ENCODE results near the gene NPC2. TPM values are rescaled to one million over a fixed set of nuclear protein-coding genes. Genes with fewer than 3 reads are reported as not detected.

The NPC2 gene
- total RNA-seq, 1 donor: 266 TPM

DNA sequence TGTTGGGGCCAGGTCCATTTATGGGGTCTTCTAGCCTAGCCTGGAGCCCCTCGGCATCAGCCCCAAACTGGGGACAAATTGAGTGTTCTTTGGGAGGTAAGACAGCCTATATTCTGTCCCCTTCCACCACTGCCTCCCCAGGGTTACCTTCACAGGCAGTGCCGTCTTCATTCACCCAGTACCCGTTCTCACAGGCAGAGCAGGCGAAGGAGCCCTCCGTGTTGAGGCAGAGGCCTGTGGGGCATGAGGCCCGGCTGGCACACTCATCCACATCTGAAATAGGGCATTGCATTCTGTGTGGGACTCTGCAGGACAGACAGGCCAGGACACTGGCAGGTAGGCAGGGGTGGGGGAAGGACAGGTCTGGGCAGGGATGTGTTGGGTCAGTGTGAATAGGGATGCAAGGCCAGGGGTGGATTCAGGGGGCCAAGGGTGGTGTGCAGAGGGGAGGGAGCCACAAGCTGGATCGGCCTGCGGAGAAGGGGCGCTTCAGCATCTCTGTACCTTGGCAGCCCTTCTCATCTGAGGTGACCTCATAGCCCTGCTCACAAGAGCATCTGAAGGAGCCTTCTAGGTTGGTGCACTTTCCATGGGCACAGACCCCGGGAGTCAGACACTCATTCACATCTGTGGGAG is 16.6 kb upstream of the NPC2 start:
- H3K9me3 ChIP-seq (ENCODE audit: low read depth, low read length): no peaks in the 10 kb centered on the region
- no peak overlapping the region for H3K4me2 ChIP-seq (ENCODE audit: insufficient read depth, low read length)
- H3K4me3 ChIP-seq (ENCODE audit: insufficient read depth, low read length): no peak overlapping the region
- H3K27ac ChIP-seq (ENCODE audit: low read depth, low read length): peak overlapping the region; percentile 87
- no peak overlapping the region for H2AFZ ChIP-seq (ENCODE audit: low read length)
- no peaks in the 10 kb centered on the region for H4K20me1 ChIP-seq (ENCODE audit: insufficient read depth, low read length)
- H3K4me1 ChIP-seq (ENCODE audit: insufficient read depth, low read length): peaks cover 44% of the 10 kb centered on the region
- no peaks in the 10 kb centered on the region for H3K79me2 ChIP-seq (ENCODE audit: insufficient read depth, low read length)
- peaks cover 89% of the 10 kb centered on the region for H3K36me3 ChIP-seq (ENCODE audit: insufficient read depth, low read length)
- TF ChIP-seq, protein P1, sequence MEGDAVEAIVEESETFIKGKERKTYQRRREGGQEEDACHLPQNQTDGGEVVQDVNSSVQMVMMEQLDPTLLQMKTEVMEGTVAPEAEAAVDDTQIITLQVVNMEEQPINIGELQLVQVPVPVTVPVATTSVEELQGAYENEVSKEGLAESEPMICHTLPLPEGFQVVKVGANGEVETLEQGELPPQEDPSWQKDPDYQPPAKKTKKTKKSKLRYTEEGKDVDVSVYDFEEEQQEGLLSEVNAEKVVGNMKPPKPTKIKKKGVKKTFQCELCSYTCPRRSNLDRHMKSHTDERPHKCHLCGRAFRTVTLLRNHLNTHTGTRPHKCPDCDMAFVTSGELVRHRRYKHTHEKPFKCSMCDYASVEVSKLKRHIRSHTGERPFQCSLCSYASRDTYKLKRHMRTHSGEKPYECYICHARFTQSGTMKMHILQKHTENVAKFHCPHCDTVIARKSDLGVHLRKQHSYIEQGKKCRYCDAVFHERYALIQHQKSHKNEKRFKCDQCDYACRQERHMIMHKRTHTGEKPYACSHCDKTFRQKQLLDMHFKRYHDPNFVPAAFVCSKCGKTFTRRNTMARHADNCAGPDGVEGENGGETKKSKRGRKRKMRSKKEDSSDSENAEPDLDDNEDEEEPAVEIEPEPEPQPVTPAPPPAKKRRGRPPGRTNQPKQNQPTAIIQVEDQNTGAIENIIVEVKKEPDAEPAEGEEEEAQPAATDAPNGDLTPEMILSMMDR (IDR thresholded peaks at IDR 0.05; ENCODE audit: extremely low read depth, low read depth, low read length): no peak
- H3K27me3 ChIP-seq (ENCODE audit: insufficient read depth, low read length): no peaks in the 10 kb centered on the region
- DNase-seq (ENCODE audit: insufficient read length, low spot score, missing footprints): no peak

DNA sequence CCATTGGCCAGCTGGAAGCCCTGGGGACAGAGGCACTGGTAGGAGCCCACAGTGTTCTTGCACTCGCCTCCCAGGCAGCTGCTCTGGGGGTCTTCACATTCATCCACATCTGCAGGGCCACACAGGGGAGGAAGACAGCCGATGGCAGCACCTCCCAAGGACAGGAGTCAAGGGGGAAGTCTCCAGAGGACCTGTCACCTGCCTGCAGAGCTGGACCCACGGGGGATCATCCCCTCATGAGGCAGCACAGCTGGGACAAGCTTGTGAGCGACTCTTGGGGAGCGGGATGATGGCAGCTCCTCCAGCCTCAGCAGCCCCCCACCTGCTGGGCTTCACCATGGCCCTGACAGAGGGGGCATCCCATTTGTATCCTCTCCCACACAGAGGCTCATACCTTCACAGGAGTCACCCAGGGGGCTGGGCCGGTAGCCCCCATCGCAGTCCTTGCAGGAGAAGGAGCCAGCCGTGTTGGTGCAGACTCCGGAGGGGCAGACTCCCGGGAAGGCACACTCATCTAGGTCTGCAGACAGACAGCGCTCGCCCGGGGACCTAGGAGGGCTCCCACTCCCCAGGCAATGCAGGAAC is 15.8 kb upstream of the NPC2 start:
- Histone ChIP-seq H3K4me1 (ENCODE audit: insufficient read depth, low read length) (peaks cover 36% of the 10 kb centered on the region), H3K36me3 (ENCODE audit: insufficient read depth, low read length) (peaks cover 94% of the 10 kb centered on the region), H3K27ac (ENCODE audit: low read depth, low read length) (peak overlapping the region; percentile 87), H3K4me2 (ENCODE audit: insufficient read depth, low read length) (no peak overlapping the region), H3K27me3 (ENCODE audit: insufficient read depth, low read length) (no peaks in the 10 kb centered on the region), H3K4me3 (ENCODE audit: insufficient read depth, low read length) (no peak overlapping the region), H2AFZ (ENCODE audit: low read length) (no peak overlapping the region), H4K20me1 (ENCODE audit: insufficient read depth, low read length) (no peaks in the 10 kb centered on the region), H3K9me3 (ENCODE audit: low read depth, low read length) (no peaks in the 10 kb centered on the region), H3K79me2 (ENCODE audit: insufficient read depth, low read length) (no peaks in the 10 kb centered on the region)
- DNase-seq (ENCODE audit: insufficient read length, low spot score, missing footprints): no peak
- TF ChIP-seq, protein P1 (IDR thresholded peaks at IDR 0.05; ENCODE audit: extremely low read depth, low read depth, low read length): no peak

DNA sequence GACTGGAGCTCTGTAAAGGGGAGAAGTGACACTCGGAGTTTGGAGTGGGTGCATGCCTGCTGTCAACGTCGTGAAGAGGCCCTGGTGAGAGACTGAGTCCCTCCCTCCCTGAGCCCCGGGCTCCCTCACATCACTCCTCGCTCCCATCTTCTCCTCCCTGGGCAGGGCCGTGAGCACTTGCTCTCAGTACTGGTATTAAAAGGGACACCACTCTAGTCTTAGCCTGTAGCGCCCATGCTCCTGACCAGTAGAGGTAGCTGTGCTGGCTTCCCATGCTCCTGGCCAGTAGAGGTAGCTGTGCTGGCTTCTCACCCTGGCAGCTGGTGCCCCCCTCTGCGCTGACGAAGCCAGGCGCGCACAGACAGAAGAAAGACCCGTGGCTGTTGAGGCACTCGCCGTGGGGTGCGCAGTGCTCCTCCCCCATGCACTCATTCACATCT is 15.2 kb upstream of the NPC2 start:
- peak; percentile 88 for DNase-seq (ENCODE audit: insufficient read length, low spot score, missing footprints)
- peaks cover 95% of the 10 kb centered on the region for H3K36me3 ChIP-seq (ENCODE audit: insufficient read depth, low read length)

DNA sequence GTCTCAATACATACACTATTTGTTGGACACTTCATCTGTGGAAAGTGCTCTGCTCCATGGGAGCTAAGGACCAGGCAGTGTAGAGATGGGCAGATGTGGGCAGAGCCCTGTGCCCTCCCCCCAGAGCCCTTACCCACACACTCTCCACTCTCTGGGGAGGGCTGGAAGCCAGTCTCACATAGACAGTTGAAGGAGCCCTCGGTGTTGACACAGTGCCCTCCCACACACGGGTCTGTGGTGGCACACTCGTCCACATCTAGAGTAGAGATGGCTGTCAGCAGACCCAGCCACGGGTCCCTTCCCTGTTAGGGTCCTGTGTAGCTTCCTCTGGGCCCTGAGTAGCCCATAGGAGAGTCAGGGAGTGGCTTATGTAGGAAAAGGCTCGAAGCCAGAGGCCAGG is 14.7 kb upstream of the NPC2 start:
- Histone ChIP-seq H3K4me3 (ENCODE audit: insufficient read depth, low read length) (no peak overlapping the region), H3K27ac (ENCODE audit: low read depth, low read length) (peak overlapping the region; percentile 49), H2AFZ (ENCODE audit: low read length) (no peak overlapping the region), H3K4me2 (ENCODE audit: insufficient read depth, low read length) (no peak overlapping the region), H3K27me3 (ENCODE audit: insufficient read depth, low read length) (no peaks in the 10 kb centered on the region), H3K4me1 (ENCODE audit: insufficient read depth, low read length) (peaks cover 27% of the 10 kb centered on the region), H3K36me3 (ENCODE audit: insufficient read depth, low read length) (peaks cover 95% of the 10 kb centered on the region), H3K9me3 (ENCODE audit: low read depth, low read length) (no peaks in the 10 kb centered on the region), H3K79me2 (ENCODE audit: insufficient read depth, low read length) (no peaks in the 10 kb centered on the region), H4K20me1 (ENCODE audit: insufficient read depth, low read length) (peaks cover 3% of the 10 kb centered on the region)
- no peak for DNase-seq (ENCODE audit: insufficient read length, low spot score, missing footprints)
- TF ChIP-seq, protein P1 (IDR thresholded peaks at IDR 0.05; ENCODE audit: extremely low read depth, low read depth, low read length): no peak

More for the DNA sequence above, 15.2 kb upstream of the NPC2 start:
- Histone ChIP-seq H3K4me1 (ENCODE audit: insufficient read depth, low read length) (peaks cover 32% of the 10 kb centered on the region), H3K4me2 (ENCODE audit: insufficient read depth, low read length) (no peak overlapping the region), H4K20me1 (ENCODE audit: insufficient read depth, low read length) (no peaks in the 10 kb centered on the region), H3K79me2 (ENCODE audit: insufficient read depth, low read length) (no peaks in the 10 kb centered on the region), H3K4me3 (ENCODE audit: insufficient read depth, low read length) (no peak overlapping the region), H3K27me3 (ENCODE audit: insufficient read depth, low read length) (no peaks in the 10 kb centered on the region), H3K9me3 (ENCODE audit: low read depth, low read length) (no peaks in the 10 kb centered on the region), H2AFZ (ENCODE audit: low read length) (no peak overlapping the region), H3K27ac (ENCODE audit: low read depth, low read length) (peak overlapping the region; percentile 11)
- TF ChIP-seq, protein P1 (IDR thresholded peaks at IDR 0.05; ENCODE audit: extremely low read depth, low read depth, low read length): peak; percentile 44

Data from osteoblast (primary cell).